B cell (primary cell): ENCODE measurements around the gene CBL. TPM values are rescaled to one million over a fixed set of nuclear protein-coding genes. Genes with fewer than 3 reads are reported as not detected.
A peak's percentile ranks its signal among the peaks of the same experiment; 100 is the strongest.

Experiments used
- ATAC-seq: fragments of 200-7000 bp; cut with Tn5 transposase; one replicate; pipeline ENCODE4 v1.10.0; 2021; ENCODE audit warnings: low read depth, mild to moderate bottlenecking, moderate number of reproducible peaks, moderate library complexity
- CTCF ChIA-PET: fragments of 350-600 bp; sonication (Branson Sonifier 250); formaldehyde crosslinking; loops from one replicate; lab custom pipeline; 2021; ENCODE audit warnings: antibody characterized with exemption, inconsistent platforms; lab: Charles Lee
- POLR2A ChIA-PET: fragments of 350-600 bp; sonication (Branson Sonifier 250); formaldehyde crosslinking; loops from one replicate; lab custom pipeline; 2021; ENCODE audit warnings: antibody characterized with exemption; lab: Charles Lee
- DNase-seq: peaks from one replicate; pipeline ENCODE4 v3.0.0; 2013
- H2AFZ ChIP-seq: 2 replicates; pipeline ENCODE4 v1.6.1; 2012; ENCODE audit warnings: mild to moderate bottlenecking, low read depth, low read length; ENCODE audit not compliant: insufficient read depth, poor library complexity, severe bottlenecking
- H3K27ac ChIP-seq, 2 donors: 1 replicate in 1 of 2; 2 replicates in 1 of 2; pipeline ENCODE4 v1.5.1; 2012 to 2013; ENCODE audit warnings: low read length in 2 of 2, mild to moderate bottlenecking in 2 of 2, moderate library complexity in 1 of 2
- H3K27me3 ChIP-seq, 4 experiments: fragments of 200-600 bp in 1 of 4; sonication (generic) in 1 of 4; replicated peaks in 1 of 4; 1 replicate in 2 of 4; 2 replicates in 2 of 4; pipeline versions ENCODE4 v1.6.1 to v1.7.0; 2013 to 2016; ENCODE audit warnings: low read length in 3 of 4, mild to moderate bottlenecking in 2 of 4, mixed read lengths in 1 of 4, moderate library complexity in 1 of 4; ENCODE audit not compliant: insufficient read depth in 4 of 4, control insufficient read depth in 3 of 4; ENCODE audit errors: control extremely low read depth in 1 of 4
- H3K36me3 ChIP-seq, 2 experiments: replicated peaks in 1 of 2; 1 replicate in 1 of 2; 2 replicates in 1 of 2; pipeline versions ENCODE4 v1.6.1 to v1.7.1; 2013; ENCODE audit warnings: low read length in 1 of 2; ENCODE audit not compliant: insufficient read depth in 2 of 2, control insufficient read depth in 1 of 2; ENCODE audit errors: control extremely low read depth in 1 of 2, extremely low read depth in 1 of 2
- H3K4me1 ChIP-seq, 2 donors: fragments of 200-600 bp in 1 of 2; sonication (generic) in 1 of 2; 1 replicate in 1 of 2; 2 replicates in 1 of 2; pipeline versions ENCODE4 v1.5.1 to v1.6.1; 2013 to 2017; ENCODE audit warnings: low read length in 2 of 2; ENCODE audit not compliant: control insufficient read depth in 2 of 2, insufficient read depth in 2 of 2
- H3K4me2 ChIP-seq: replicated peaks from 2 replicates; pipeline ENCODE3; 2012; ENCODE audit warnings: mild to moderate bottlenecking, low read depth, low read length; ENCODE audit not compliant: poor library complexity, severe bottlenecking
- H3K4me3 ChIP-seq, 5 experiments: fragments of 200-600 bp in 1 of 5; sonication (generic) in 1 of 5; 1 replicate in 3 of 5; 2 replicates in 2 of 5; pipeline versions ENCODE4 v1.5.1 to v1.7.0; 2011 to 2016; ENCODE audit warnings: low read length in 4 of 5, mild to moderate bottlenecking in 4 of 5, low read depth in 2 of 5, control low read depth in 1 of 5, moderate library complexity in 1 of 5; ENCODE audit not compliant: insufficient read depth in 1 of 5; ENCODE audit errors: control extremely low read depth in 1 of 5, extremely low read depth in 1 of 5
- H3K79me2 ChIP-seq: fragments of 200-600 bp; sonication (generic); one replicate; pipeline ENCODE4 v1.6.0; 2016; ENCODE audit warnings: low read length; ENCODE audit not compliant: control insufficient read depth, insufficient read depth
- H3K9ac ChIP-seq: fragments of 200-600 bp; sonication (generic); 2 replicates; pipeline ENCODE4 v1.6.1; 2017; ENCODE audit warnings: mild to moderate bottlenecking, low read length, moderate library complexity
- H3K9me3 ChIP-seq, 3 donors: one replicate each; pipeline versions ENCODE4 v1.6.1 to v1.7.1; 2013; ENCODE audit warnings: low read length in 2 of 3; ENCODE audit not compliant: control insufficient read depth in 2 of 3, insufficient read depth in 1 of 3; ENCODE audit errors: control extremely low read depth in 1 of 3
- H4K20me1 ChIP-seq: 2 replicates; pipeline ENCODE4 v1.6.0; 2012; ENCODE audit warnings: mild to moderate bottlenecking, low read length; ENCODE audit not compliant: insufficient read depth, control insufficient read depth, poor library complexity, severe bottlenecking
- H3K27ac Mint-ChIP-seq: one replicate; pipeline ENCODE4 v1.8.0; 2021; ENCODE audit warnings: mixed read lengths
- H3K27me3 Mint-ChIP-seq: one replicate; pipeline ENCODE4 v1.8.0; 2021; ENCODE audit warnings: mixed read lengths
- H3K4me1 Mint-ChIP-seq: one replicate; pipeline ENCODE4 v1.8.0; 2021; ENCODE audit warnings: mixed read lengths
- H3K4me3 Mint-ChIP-seq: one replicate; pipeline ENCODE4 v1.8.0; 2021; ENCODE audit warnings: mixed read lengths
- H3K9me3 Mint-ChIP-seq: one replicate; pipeline ENCODE4 v1.8.0; 2022; ENCODE audit warnings: mixed read lengths; ENCODE audit not compliant: insufficient read depth
- CTCF ChIP-seq: fragments of 200-600 bp; IDR thresholded peaks from one replicate; pipeline ENCODE4 v1.8.0; 2022; ENCODE audit warnings: antibody characterized with exemption, mild to moderate bottlenecking
- EZH2 ChIP-seq: IDR thresholded peaks from 2 replicates; pipeline ENCODE4 v1.6.1; 2012; ENCODE audit warnings: borderline replicate concordance, low read depth, mild to moderate bottlenecking, moderate library complexity, low read length; ENCODE audit not compliant: insufficient read depth, poor library complexity, severe bottlenecking
- WGBS: methylation state at CpG from one replicate; pipeline ENCODE4 v1.1.5; 2013; ENCODE audit warnings: missing lambda C conversion rate; ENCODE audit not compliant: insufficient coverage; 5-methylcytosine and 5-hydroxymethylcytosine counted together
- intact Hi-C: fragments of 100-400 bp; cut with micrococcal nuclease; formaldehyde crosslinking; loops from one replicate; pipeline ENCODE4 v1.10.0; 2022
- polyA plus RNA-seq: library from polyadenylated mRNA; depleted of rRNA; stranded (reverse); fragments of >200 nt; gene quantifications from 2 replicates; pipeline ENCODE4 v1.2.3, GENCODE V29; 2012
- total RNA-seq, 2 donors: library from RNA; stranded (reverse); fragments of 120-200 nt in 1 of 2; gene quantifications; 1 replicate in 1 of 2; 2 replicates in 1 of 2; pipeline versions ENCODE4 v1.2.3 to v1.2.4, GENCODE V29; 2013 to 2022

The CBL gene
- total and polyA plus RNA-seq, 2 donors (not counting 1 experiment from before 2014, with no cell fraction given): 11.7 to 35.2 TPM

- peak overlapping the region; percentile 97 for H3K4me2 ChIP-seq
- Mint-ChIP-seq H3K9me3 (no peaks in the 10 kb centered on the region), H3K27ac (peak overlapping the region; percentile 77), H3K4me3 (peak overlapping the region; percentile 87), H3K4me1 (peaks cover 28% of the 10 kb centered on the region), H3K27me3 (peaks cover 5% of the 10 kb centered on the region)
- peak overlapping the region; percentile 92 for H2AFZ ChIP-seq
- peak overlapping the region in 1 of 2 donors; percentile 19 for H3K27ac ChIP-seq
- H3K27me3 ChIP-seq: peaks cover 0 to 39% (median 13%) of the 10 kb centered on the region in 4 experiments
- no peaks in the 10 kb centered on the region for H3K79me2 ChIP-seq
- no peaks in the 10 kb centered on the region for H4K20me1 ChIP-seq
- H3K4me1 ChIP-seq: peaks cover 19 to 41% of the 10 kb centered on the region in 2 donors
- TF ChIP-seq EZH2 (no peak), CTCF (no peak)
- H3K9me3 ChIP-seq: peaks cover 0 to 6% (median 0%) of the 10 kb centered on the region in 3 donors
- WGBS: 3% methylated on average over 49 of the region's 60 CpGs
- H3K9ac ChIP-seq: peak overlapping the region; percentile 74
- ATAC-seq (peak; percentile 53), DNase-seq (peak; percentile 74)
- no peaks in the 10 kb centered on the region for H3K36me3 ChIP-seq
- H3K4me3 ChIP-seq: peak overlapping the region; percentile 44 to 67 (median 58)
- ChIA-PET CTCF (interaction anchor here (0.7 to 4.5 kb wide), 14 partner anchors 9 to 254 kb away, joined by 3 to 45 read pairs (median 4); partner anchors contain the start of genes C2CD2L, CBL and USP2), POLR2A (interaction anchor here (0.9 kb wide), 1 partner anchor 15 kb away, joined by 3 read pairs; no protein-coding TSS in a partner anchor)
- intact Hi-C loops: loop anchor here (1.0 kb wide), 1 partner anchor 13 kb away; the partner anchor contains the start of gene RNF26
These were observed 114.8 kb downstream of the CBL start for GRCh38 chr11:119320776-119321524.

GRCh38 chr11:119322360-119322739, 116.2 kb downstream of the CBL start:
- ChIA-PET POLR2A (interaction anchor here (0.6 to 1.1 kb wide), 3 partner anchors 12 to 425 kb away, joined by 3 read pairs; partner anchors contain the start of gene RNF26), CTCF (interaction anchor here (0.6 to 4.5 kb wide), 11 partner anchors 7 to 261 kb away, joined by 3 to 45 read pairs (median 5); partner anchors contain the start of gene CBL)
- Histone ChIP-seq H3K27ac (no peak overlapping the region), H4K20me1 (no peaks in the 10 kb centered on the region), H3K4me2 (peak overlapping the region; percentile 97), H3K27me3 (peaks cover 0 to 28% (median 8%) of the 10 kb centered on the region in 4 experiments), H3K4me3 (no peak overlapping the region), H3K9ac (no peak overlapping the region), H3K36me3 (no peaks in the 10 kb centered on the region), H2AFZ (no peak overlapping the region), H3K4me1 (peaks cover 9 to 28% of the 10 kb centered on the region in 2 donors), H3K79me2 (no peaks in the 10 kb centered on the region), H3K9me3 (peaks cover 0 to 4% (median 0%) of the 10 kb centered on the region in 3 donors)
- no peak for TF ChIP-seq CTCF
- no peak for TF ChIP-seq EZH2
- Mint-ChIP-seq H3K9me3 (no peaks in the 10 kb centered on the region), H3K4me3 (peak overlapping the region; percentile 87), H3K27me3 (peaks cover 5% of the 10 kb centered on the region), H3K4me1 (peaks cover 27% of the 10 kb centered on the region), H3K27ac (no peak overlapping the region)
- WGBS: 80% methylated on average over 1 of the region's 6 CpGs
- no peak for ATAC-seq
- DNase-seq: no peak
- intact Hi-C loops: no loop called here
